ENCODE measurements around the gene PAQR7. TPM values are rescaled to one million over a fixed set of nuclear protein-coding genes. Genes with fewer than 3 reads are reported as not detected.
A peak's percentile ranks its signal among the peaks of the same experiment; 100 is the strongest.

PAQR7 gene
- total RNA-seq, 1 donor from 2014 or later = 4.6 TPM

- peak overlapping the region; percentile 79 for H3K4me3 Mint-ChIP-seq
- ATAC-seq (ENCODE audit: low read depth) = peak; percentile 56
- CTCF ChIA-PET = interaction anchor here (2.0 kb wide), 1 partner anchor 19 kb away, joined by 7 read pairs; no protein-coding TSS in a partner anchor
- no peaks in the 10 kb centered on the region for H3K9me3 Mint-ChIP-seq
- TF ChIP-seq CTCF (IDR thresholded peaks at IDR 0.05) = no peak
- no peaks in the 10 kb centered on the region for H3K27me3 Mint-ChIP-seq
- no peaks in the 10 kb centered on the region for H3K36me3 Mint-ChIP-seq (ENCODE audit: low read depth)
- H3K27ac Mint-ChIP-seq = peak overlapping the region; percentile 46
- POLR2A ChIA-PET = interaction anchor here (0.8 to 1.4 kb wide), 2 partner anchors 16 to 55 kb away, joined by 3 to 4 read pairs; no protein-coding TSS in a partner anchor
- intact Hi-C loops (cut with micrococcal nuclease) = loop anchor here (1.0 to 10.0 kb wide), 5 partner anchors 17 to 1231 kb away; partner anchors contain the start of genes AUNIP, CEP85, SRRM1 and STMN1
- DNase-seq = no peak
- peaks cover 33% of the 10 kb centered on the region for H3K4me1 Mint-ChIP-seq
These were observed 566 bp upstream of the PAQR7 start for GRCh38 chr1:25875856-25876692.

DNA sequence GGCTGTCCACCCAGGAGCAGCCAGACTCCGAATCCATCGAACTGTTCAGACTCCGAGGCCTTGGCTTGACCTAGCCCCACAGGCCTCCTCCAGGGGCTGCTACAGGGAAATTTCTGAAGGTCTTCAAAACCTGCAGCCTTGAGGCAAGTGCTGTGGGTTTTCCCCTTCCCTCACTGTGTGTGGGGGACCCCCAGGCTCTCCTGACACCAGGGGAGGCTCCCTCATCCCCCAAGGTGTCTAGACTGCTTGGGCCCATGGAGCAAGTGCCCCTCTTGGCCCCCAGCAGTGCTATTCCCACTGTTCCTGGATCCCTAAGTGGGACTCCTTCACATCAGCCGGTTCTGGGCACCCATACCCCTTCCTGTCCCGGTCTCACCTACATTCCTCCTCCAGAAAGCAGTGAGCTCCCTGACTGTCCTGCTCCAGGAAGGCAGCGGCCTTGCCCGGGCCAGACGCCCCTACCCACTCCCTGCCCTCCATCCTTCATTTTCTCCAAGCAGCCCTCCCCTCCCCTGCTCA is 814 bp downstream of the PAQR7 start:
- Mint-ChIP-seq H3K9me3 (no peaks in the 10 kb centered on the region), H3K4me3 (peak overlapping the region; percentile 84), H3K4me1 (peaks cover 35% of the 10 kb centered on the region), H3K36me3 (ENCODE audit: low read depth) (no peaks in the 10 kb centered on the region), H3K27ac (peak overlapping the region; percentile 56), H3K27me3 (no peaks in the 10 kb centered on the region)
- ChIA-PET POLR2A (interaction anchor here (0.7 to 1.4 kb wide), 4 partner anchors 21 to 100 kb away, joined by 3 to 12 read pairs (median 4); partner anchors contain the start of gene MTFR1L), CTCF (interaction anchor here (0.8 to 0.9 kb wide), 2 partner anchors 21 to 162 kb away, joined by 3 read pairs; no protein-coding TSS in a partner anchor)
- intact Hi-C loops (cut with micrococcal nuclease) = loop anchor here (1.0 to 10.0 kb wide), 5 partner anchors 15 to 1230 kb away; partner anchors contain the start of genes AUNIP, CEP85, SRRM1 and STMN1
- DNase-seq (no peak), ATAC-seq (ENCODE audit: low read depth) (no peak)
- no peak for TF ChIP-seq CTCF (IDR thresholded peaks at IDR 0.05)

DNA sequence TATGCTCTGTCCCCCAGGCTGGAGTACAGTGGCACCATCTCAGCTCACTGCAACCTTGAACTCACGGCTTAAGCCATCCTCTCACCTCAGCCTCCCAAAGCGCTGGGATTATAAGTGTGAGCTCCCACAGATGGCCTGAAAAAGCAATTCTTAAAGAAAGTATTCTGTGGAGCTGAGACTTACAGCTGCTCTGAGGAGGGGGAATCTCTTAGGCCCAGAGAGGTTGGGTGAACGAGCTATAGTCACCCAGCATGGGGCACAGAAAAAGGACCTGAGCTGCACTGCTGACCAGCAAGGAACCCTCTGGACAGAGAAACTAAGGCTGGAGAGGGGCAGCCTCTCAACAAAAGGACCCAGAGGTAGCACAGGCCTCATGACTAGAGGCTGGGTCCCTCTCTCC is 1.3 kb downstream of the PAQR7 start:
- POLR2A ChIA-PET = interaction anchor here (0.7 to 1.1 kb wide), 3 partner anchors 21 to 100 kb away, joined by 3 to 12 read pairs (median 5); partner anchors contain the start of gene MTFR1L
- no peaks in the 10 kb centered on the region for H3K9me3 Mint-ChIP-seq
- intact Hi-C loops (cut with micrococcal nuclease) = loop anchor here (2.0 to 10.0 kb wide), 4 partner anchors 33 to 1229 kb away; partner anchors contain the start of genes CEP85, SRRM1 and STMN1
- CTCF ChIA-PET = interaction anchor here (0.8 to 0.9 kb wide), 2 partner anchors 21 to 162 kb away, joined by 3 read pairs; no protein-coding TSS in a partner anchor
- TF ChIP-seq CTCF (IDR thresholded peaks at IDR 0.05) = no peak
- H3K36me3 Mint-ChIP-seq (ENCODE audit: low read depth) = no peaks in the 10 kb centered on the region
- no peak for ATAC-seq (ENCODE audit: low read depth)
- H3K27me3 Mint-ChIP-seq = no peaks in the 10 kb centered on the region
- H3K4me3 Mint-ChIP-seq = no peak overlapping the region
- H3K27ac Mint-ChIP-seq = no peak overlapping the region
- H3K4me1 Mint-ChIP-seq = peaks cover 35% of the 10 kb centered on the region
- DNase-seq = no peak

DNA sequence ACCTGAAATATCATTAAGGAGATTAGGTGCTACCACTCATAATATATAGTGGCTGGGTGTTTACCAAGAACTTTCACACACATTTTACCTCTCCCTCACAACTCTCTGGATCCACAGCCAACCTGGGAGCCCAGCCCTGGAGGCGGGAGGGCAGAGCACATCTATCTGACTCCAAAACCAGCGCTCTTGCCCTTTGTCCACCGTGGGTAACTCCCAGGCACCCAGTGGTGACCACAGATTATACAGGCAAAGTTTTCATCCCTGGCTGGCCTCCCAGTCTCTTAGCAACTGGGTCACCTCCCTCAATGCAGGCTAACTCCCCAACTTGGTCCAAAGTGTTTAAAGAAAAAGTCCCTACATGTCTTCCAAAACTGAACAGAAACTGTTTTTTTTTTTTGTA is 2.4 kb downstream of the PAQR7 start:
- intact Hi-C loops (cut with micrococcal nuclease) = loop anchor here (10.0 kb wide), 2 partner anchors 362 to 1228 kb away; partner anchors contain the start of genes CEP85 and SRRM1
- CTCF ChIA-PET = no interaction called here
- Mint-ChIP-seq H3K9me3 (no peaks in the 10 kb centered on the region), H3K4me3 (no peak overlapping the region), H3K36me3 (ENCODE audit: low read depth) (no peaks in the 10 kb centered on the region), H3K27me3 (no peaks in the 10 kb centered on the region), H3K27ac (peak overlapping the region; percentile 21), H3K4me1 (peaks cover 35% of the 10 kb centered on the region)
- DNase-seq = no peak
- no peak for TF ChIP-seq CTCF (IDR thresholded peaks at IDR 0.05)
- POLR2A ChIA-PET = no interaction called here
- no peak for ATAC-seq (ENCODE audit: low read depth)
